Sigmoid colon (tissue), 4 donors: ENCODE results near the gene EEFSEC.

Source experiments
- EP300 ChIP-seq, 4 donors: sonication (generic); formaldehyde crosslinking; IDR thresholded peaks; one replicate each; pipeline ENCODE4 v1.6.1; 2017; ENCODE audit warnings: antibody characterized with exemption in 4 of 4
- POLR2AphosphoS5 ChIP-seq, 4 donors: sonication (generic); formaldehyde crosslinking; IDR thresholded peaks; one replicate each; pipeline ENCODE4 v1.6.1; 2017; ENCODE audit warnings: antibody characterized with exemption in 4 of 4
- TF ChIP-seq, protein P1 (sequence below), 4 experiments: fragments of 450-650 bp in 3 of 4; fragments of 200-600 bp in 1 of 4; IDR thresholded peaks; one replicate each; pipeline ENCODE4 v1.5.1; 2016 to 2019; ENCODE audit warnings: antibody characterized with exemption in 4 of 4, mild to moderate bottlenecking in 3 of 4, moderate library complexity in 2 of 4

DNA sequence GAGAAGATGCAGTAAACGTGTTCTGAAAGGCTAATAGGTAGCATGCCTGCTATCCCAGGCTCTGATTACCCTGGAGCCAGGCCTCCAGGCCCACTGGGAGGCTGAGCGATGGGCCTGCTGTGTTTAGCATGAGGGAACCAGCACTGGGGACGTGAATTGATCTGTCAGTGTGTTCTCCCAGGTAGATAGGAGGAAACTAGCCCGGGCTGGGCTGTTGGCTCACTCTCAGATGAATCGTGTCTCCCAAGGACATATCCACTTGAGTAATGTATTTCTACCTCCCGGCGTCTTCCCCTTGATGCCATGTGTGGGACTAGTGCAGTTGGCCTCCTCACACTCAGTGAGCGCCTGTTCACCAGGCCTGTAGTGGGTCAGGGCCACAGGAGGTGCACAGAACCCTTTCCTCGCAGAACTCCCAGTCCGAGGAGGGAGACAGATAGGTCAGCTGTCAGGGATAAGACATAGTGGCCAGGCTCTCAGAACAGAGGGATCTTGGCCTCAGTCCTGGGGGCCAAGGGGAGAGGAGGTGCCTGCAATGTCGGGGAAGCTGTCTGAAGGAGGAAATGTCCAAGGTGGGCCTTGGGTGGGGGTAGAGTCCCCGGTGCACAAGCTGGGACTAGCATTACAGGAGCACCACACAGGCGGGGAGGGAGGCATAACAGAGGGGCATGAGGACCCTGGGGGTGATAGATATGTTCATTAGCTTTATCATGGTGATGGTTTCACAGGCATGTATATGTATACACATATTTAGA lies 201.7 kb downstream of the EEFSEC start:
- TF ChIP-seq, protein P1, sequence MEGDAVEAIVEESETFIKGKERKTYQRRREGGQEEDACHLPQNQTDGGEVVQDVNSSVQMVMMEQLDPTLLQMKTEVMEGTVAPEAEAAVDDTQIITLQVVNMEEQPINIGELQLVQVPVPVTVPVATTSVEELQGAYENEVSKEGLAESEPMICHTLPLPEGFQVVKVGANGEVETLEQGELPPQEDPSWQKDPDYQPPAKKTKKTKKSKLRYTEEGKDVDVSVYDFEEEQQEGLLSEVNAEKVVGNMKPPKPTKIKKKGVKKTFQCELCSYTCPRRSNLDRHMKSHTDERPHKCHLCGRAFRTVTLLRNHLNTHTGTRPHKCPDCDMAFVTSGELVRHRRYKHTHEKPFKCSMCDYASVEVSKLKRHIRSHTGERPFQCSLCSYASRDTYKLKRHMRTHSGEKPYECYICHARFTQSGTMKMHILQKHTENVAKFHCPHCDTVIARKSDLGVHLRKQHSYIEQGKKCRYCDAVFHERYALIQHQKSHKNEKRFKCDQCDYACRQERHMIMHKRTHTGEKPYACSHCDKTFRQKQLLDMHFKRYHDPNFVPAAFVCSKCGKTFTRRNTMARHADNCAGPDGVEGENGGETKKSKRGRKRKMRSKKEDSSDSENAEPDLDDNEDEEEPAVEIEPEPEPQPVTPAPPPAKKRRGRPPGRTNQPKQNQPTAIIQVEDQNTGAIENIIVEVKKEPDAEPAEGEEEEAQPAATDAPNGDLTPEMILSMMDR (IDR thresholded peaks at IDR 0.05): no peak
- TF ChIP-seq POLR2AphosphoS5 (IDR thresholded peaks at IDR 0.05) (no peak), EP300 (IDR thresholded peaks at IDR 0.05) (no peak)
